ENCODE measurements around the gene PDZD4.

PDZD4 gene

DNA sequence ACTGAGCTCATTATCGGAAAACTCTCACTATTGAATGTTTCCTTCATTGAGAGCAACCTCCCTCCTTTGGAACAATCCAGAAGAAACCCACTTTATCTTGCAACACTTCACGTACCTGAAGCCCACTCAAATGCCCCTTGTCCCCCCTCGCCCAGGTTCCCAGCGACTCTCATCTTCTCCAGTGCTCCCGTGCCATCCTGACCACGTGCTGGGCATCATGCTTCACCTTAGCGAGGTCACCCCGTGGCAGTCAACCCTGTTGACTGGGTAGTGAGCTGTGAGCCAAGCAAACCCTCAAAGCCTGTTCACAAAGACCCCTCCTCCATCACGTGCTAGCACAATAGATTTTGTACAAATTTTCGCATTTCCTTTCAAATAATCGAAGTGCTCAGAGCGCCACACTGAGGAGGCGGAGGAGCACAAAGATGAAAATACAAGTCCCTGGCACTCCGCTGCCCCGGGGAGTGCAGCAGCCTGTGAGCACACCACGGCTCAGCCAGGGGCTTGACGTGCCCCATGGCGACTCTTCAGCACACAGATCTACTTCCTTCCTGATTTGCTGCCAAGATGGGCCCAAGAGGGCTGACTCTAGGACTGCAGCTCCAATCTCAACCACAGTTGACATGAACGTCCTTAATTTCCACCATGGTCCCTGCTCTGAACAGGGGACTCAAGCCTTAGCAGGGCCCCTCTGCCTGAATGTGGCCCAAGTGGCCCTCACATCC is 15.6 kb downstream of the PDZD4 start:
- TF ChIP-seq ZFX (IDR thresholded peaks at IDR 0.05) = no peak
- TF ChIP-seq, protein P1, sequence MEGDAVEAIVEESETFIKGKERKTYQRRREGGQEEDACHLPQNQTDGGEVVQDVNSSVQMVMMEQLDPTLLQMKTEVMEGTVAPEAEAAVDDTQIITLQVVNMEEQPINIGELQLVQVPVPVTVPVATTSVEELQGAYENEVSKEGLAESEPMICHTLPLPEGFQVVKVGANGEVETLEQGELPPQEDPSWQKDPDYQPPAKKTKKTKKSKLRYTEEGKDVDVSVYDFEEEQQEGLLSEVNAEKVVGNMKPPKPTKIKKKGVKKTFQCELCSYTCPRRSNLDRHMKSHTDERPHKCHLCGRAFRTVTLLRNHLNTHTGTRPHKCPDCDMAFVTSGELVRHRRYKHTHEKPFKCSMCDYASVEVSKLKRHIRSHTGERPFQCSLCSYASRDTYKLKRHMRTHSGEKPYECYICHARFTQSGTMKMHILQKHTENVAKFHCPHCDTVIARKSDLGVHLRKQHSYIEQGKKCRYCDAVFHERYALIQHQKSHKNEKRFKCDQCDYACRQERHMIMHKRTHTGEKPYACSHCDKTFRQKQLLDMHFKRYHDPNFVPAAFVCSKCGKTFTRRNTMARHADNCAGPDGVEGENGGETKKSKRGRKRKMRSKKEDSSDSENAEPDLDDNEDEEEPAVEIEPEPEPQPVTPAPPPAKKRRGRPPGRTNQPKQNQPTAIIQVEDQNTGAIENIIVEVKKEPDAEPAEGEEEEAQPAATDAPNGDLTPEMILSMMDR (conservative IDR thresholded peaks at IDR 0.05) = no peak
- H3K27ac ChIP-seq = no peak overlapping the region

DNA sequence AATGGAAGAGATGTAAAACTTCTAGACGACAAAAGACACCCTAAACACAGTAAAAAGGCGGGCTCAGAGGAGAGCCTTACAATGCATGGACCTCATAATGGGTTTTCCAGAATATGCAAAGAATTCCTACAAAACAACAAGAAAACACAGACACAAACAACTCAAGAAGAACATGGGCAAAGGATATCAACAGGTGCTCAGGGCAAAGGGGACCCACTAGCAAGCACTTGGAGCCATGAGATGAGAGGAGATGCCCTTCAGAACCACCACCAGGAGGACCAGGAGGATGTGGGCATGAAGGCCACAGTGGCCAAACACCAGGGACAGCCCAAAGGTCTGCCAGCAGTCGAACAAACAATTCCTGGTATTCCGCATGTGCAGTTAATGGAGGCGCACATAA is 17.2 kb downstream of the PDZD4 start:
- no peak overlapping the region for H3K27ac ChIP-seq
- TF ChIP-seq, protein P1 (conservative IDR thresholded peaks at IDR 0.05) = no peak
- TF ChIP-seq ZFX (IDR thresholded peaks at IDR 0.05) = no peak

DNA sequence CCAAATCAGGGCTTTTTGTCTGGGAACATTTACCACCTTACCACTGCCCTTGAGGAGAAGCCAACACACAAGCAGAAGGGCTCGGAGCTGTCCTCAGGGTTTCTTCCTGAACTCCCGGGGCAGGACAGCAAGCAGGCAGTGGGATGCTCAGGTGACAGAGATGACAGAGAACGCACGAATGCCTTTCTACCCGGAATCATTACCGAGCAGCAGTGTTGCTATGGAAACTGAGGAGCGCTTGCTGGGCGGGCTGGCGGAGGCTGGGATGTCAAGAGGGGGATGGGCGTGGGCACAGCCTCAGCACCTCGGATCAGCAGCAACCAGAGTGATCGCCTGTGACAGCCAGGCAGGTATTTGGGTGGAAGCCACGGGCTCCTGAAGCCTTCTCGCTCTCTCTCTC is 18.1 kb downstream of the PDZD4 start:
- H3K27ac ChIP-seq = no peak overlapping the region
- no peak for TF ChIP-seq ZFX (IDR thresholded peaks at IDR 0.05)
- TF ChIP-seq, protein P1 (conservative IDR thresholded peaks at IDR 0.05) = no peak

DNA sequence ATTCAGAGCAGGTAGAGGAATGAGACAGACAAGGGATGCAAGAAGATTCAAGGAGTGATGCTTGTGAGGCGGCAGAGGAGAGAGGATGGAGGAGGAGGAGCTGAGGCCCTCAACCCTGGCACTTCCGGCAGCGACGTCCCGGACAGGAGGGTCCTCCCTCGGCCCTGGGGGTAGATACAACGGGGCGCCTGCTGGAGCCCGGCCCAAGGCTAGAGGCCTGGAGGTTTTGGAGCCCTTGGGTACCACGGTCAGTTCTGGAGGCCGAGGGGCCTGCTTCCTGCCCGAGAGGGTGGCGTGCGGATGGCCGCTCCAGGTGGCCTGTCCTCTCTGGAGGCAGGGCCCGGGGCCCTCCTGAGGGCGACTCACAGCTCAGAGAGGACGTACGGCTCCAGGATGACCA is 22.4 kb downstream of the PDZD4 start:
- no peak for TF ChIP-seq ZFX (IDR thresholded peaks at IDR 0.05)
- TF ChIP-seq, protein P1 (conservative IDR thresholded peaks at IDR 0.05) = no peak
- no peak overlapping the region for H3K27ac ChIP-seq

DNA sequence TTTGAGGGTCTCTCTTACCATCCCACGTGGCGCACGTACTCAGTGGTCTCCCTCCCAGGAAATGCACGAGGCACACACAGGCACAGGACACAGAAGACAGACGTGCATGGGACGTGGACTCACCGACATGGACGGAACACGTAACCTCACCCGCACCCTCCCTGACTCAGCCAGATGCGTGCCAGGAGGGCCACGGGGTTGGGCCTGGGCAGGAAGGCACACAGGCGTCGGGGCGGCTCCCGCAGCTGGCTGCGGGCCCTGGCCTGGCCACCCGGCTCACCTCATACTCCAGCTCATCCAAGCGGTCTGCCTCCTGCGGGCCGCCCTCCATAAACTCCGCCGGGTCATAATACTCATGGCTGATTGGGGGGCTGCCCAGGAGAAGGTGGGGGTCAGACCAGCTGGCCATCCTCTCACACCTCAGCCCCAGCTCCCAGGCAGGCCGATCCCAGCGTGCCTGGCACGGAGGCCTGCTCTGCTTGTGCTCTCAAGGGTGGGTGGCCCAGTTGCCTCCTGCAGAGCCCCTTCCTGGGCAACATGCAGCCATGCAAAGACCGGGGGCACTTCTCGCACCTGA is 23.3 kb downstream of the PDZD4 start:
- TF ChIP-seq, protein P1 (conservative IDR thresholded peaks at IDR 0.05) = no peak
- no peak for TF ChIP-seq ZFX (IDR thresholded peaks at IDR 0.05)
- no peak overlapping the region for H3K27ac ChIP-seq

DNA sequence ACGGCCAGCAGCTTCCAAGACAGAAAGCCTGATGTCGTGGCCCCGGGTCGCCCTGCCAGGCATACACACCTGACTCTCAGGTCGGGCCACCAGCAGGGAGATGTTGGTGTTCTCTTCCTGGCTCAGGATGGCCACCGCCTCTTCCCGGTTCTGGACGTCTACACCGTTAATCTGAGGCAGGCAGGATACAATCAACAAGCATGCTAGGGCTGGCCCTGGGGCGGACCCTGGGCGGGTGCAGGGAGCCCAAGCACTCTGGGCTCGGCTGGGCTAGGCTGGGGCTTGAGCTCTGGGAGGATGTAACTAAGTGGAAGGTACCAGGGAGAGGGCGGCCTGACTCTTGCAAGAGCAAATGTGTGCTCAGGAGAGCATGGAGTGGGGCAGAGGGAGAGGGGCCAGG is 24.9 kb downstream of the PDZD4 start:
- TF ChIP-seq, protein P1 (conservative IDR thresholded peaks at IDR 0.05) = no peak
- no peak for TF ChIP-seq ZFX (IDR thresholded peaks at IDR 0.05)
- no peak overlapping the region for H3K27ac ChIP-seq

DNA sequence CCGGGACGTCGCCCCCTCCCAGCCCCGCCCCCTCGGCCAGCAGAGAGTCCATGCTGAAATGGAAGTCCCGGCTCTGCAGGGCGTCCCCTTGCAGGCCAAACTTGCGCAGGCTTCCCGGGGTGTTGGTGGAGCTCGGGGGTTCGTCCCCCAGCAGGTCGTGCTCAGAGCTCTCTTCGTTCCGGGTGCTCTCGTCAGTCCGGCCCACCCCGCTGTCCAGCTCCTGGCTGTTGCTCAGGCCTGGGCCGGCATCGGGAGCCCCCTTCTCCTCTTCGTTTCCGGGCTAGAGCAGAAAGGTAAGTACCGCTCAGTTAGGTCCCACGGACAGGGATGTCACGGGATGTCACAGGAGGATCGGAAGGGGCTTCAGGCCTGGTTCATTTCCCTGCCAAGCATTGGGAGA is 25.7 kb downstream of the PDZD4 start:
- no peak overlapping the region for H3K27ac ChIP-seq
- TF ChIP-seq ZFX (IDR thresholded peaks at IDR 0.05) = no peak
